HepG2 (cell line): Measurements from ENCODE around the gene CHST13. TPM values are rescaled to one million over a fixed set of nuclear protein-coding genes. Genes with fewer than 3 reads are reported as not detected.

Experiments used
- ATRX ChIP-seq: sonication (generic); formaldehyde crosslinking; IDR thresholded peaks from 2 replicates; pipeline ENCODE4 v1.4.0; 2020; ENCODE audit warnings: missing genetic modification reagents, borderline replicate concordance
- CEBPG ChIP-seq: IDR thresholded peaks from 2 replicates; pipeline ENCODE4 v1.6.1; 2016
- MTF1 ChIP-seq: sonication (generic); formaldehyde crosslinking; IDR thresholded peaks from 2 replicates; pipeline ENCODE4 v1.5.0; 2020; ENCODE audit warnings: missing genetic modification reagents
- NFE2L2 ChIP-seq: fragments of 150-350 bp; IDR thresholded peaks from 2 replicates; pipeline ENCODE4 v1.6.1; 2014; ENCODE audit warnings: low read length
- SP2 ChIP-seq: sonication (generic); formaldehyde crosslinking; IDR thresholded peaks from 2 replicates; pipeline ENCODE4 v1.5.1; 2020; ENCODE audit warnings: mild to moderate bottlenecking, missing genetic modification reagents
- ZFY ChIP-seq: sonication (generic); formaldehyde crosslinking; IDR thresholded peaks from 2 replicates; pipeline ENCODE4 v1.4.0; 2020; ENCODE audit warnings: missing genetic modification reagents
- ZNF3 ChIP-seq: IDR thresholded peaks from 2 replicates; pipeline ENCODE4 v1.7.0; 2017; ENCODE audit warnings: inconsistent platforms
- polyA plus RNA-seq, 8 experiments: library from polyadenylated mRNA; depleted of rRNA in 3 of 8; stranded (reverse) in 7 of 8; unstranded in 1 of 8; fragments of >200 nt; fragmentation: Illumina TruSeq in 4 of 8; extraction: Trizol in 4 of 8; gene quantifications; 2 replicates each; pipeline versions ENCODE4 v1.2.1 to v1.2.3, GENCODE V29; 2011 to 2016; ENCODE audit warnings: low read depth in 4 of 8, missing spikeins in 1 of 8, mixed read lengths in 1 of 8; ENCODE audit not compliant: insufficient read depth in 1 of 8
- total RNA-seq, 5 experiments: library from RNA; depleted of rRNA; stranded (reverse); fragments of >200 nt; fragmentation: Illumina TruSeq; extraction: Trizol; gene quantifications; 2 replicates each; pipeline ENCODE4 v1.2.3, GENCODE V29; 2016; ENCODE audit warnings: low read depth in 1 of 5
- TF ChIP-seq, protein P1 (sequence below): sonication (generic); formaldehyde crosslinking; IDR thresholded peaks from 2 replicates; pipeline ENCODE4 v1.9.0; 2021; ENCODE audit warnings: mild to moderate bottlenecking, missing genetic modification reagents
- TF ChIP-seq, protein P2 (sequence below): sonication (generic); formaldehyde crosslinking; IDR thresholded peaks from 2 replicates; pipeline ENCODE4 v1.9.0; 2022; ENCODE audit warnings: missing genetic modification reagents, mild to moderate bottlenecking, borderline replicate concordance
- TF ChIP-seq, protein P3 (sequence below): sonication (generic); formaldehyde crosslinking; IDR thresholded peaks from 2 replicates; pipeline ENCODE4 v1.5.0; 2020; ENCODE audit warnings: mild to moderate bottlenecking, missing genetic modification reagents, moderate library complexity
- TF ChIP-seq, protein P4 (sequence below): IDR thresholded peaks from 2 replicates; pipeline ENCODE4 v1.6.1; 2016; ENCODE audit warnings: missing genetic modification reagents, missing compliant biosample characterization
- TF ChIP-seq, protein P5 (sequence below): sonication (generic); formaldehyde crosslinking; IDR thresholded peaks from 2 replicates; pipeline ENCODE4 v1.4.0; 2020; ENCODE audit warnings: missing genetic modification reagents

Gene CHST13
- total and polyA plus RNA-seq, 2 of the 13 experiments (the other 11 are each of a cell fraction or from before 2014, with no cell fraction given), result 32.0 to 43.1 TPM

DNA sequence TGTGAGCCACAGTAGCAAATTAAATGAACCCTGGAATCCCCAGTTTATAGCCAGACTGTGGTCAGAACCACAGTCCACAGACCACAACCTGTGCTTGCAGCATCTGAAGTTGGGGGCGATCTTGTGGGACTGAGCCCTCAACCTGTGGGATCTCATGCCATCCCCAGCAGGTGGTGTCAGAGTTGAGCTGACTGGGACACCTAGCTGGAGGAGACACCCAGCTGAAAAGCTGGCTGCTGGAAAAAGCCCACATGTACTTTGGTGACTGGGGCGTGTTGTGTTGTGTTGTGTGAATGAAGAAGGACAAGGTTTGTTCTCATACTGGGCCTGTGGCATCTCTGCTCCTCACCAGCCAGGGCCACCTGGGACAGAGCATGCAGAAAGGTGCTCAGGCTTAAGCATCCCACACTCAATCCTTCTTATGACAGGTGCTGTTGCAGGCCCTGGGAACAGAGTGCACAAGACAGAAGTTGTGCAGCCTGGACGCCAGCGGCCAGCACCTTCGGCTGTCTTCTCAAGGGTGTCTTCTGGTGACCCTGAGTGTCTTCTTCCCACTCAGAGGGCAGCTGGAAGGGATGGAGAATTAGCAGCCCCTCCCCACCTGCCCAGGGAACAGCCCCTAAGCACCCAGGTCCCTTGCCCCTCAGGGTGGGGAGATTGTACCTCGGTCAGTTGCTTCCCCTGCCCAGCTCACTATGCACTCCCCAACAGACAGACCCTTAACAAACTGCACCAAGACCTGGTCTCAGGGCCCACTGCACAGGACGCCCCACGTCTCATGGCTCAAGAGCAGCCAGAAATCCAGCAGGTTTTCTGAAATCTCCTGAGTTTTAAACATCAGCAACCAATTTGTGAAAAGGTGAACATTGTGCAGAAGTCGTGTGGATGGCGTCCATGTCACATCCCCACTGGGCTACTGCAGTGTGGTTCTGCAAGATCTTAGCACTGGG is 4.2 kb upstream of the CHST13 start (continued):
- TF ChIP-seq, protein P1, sequence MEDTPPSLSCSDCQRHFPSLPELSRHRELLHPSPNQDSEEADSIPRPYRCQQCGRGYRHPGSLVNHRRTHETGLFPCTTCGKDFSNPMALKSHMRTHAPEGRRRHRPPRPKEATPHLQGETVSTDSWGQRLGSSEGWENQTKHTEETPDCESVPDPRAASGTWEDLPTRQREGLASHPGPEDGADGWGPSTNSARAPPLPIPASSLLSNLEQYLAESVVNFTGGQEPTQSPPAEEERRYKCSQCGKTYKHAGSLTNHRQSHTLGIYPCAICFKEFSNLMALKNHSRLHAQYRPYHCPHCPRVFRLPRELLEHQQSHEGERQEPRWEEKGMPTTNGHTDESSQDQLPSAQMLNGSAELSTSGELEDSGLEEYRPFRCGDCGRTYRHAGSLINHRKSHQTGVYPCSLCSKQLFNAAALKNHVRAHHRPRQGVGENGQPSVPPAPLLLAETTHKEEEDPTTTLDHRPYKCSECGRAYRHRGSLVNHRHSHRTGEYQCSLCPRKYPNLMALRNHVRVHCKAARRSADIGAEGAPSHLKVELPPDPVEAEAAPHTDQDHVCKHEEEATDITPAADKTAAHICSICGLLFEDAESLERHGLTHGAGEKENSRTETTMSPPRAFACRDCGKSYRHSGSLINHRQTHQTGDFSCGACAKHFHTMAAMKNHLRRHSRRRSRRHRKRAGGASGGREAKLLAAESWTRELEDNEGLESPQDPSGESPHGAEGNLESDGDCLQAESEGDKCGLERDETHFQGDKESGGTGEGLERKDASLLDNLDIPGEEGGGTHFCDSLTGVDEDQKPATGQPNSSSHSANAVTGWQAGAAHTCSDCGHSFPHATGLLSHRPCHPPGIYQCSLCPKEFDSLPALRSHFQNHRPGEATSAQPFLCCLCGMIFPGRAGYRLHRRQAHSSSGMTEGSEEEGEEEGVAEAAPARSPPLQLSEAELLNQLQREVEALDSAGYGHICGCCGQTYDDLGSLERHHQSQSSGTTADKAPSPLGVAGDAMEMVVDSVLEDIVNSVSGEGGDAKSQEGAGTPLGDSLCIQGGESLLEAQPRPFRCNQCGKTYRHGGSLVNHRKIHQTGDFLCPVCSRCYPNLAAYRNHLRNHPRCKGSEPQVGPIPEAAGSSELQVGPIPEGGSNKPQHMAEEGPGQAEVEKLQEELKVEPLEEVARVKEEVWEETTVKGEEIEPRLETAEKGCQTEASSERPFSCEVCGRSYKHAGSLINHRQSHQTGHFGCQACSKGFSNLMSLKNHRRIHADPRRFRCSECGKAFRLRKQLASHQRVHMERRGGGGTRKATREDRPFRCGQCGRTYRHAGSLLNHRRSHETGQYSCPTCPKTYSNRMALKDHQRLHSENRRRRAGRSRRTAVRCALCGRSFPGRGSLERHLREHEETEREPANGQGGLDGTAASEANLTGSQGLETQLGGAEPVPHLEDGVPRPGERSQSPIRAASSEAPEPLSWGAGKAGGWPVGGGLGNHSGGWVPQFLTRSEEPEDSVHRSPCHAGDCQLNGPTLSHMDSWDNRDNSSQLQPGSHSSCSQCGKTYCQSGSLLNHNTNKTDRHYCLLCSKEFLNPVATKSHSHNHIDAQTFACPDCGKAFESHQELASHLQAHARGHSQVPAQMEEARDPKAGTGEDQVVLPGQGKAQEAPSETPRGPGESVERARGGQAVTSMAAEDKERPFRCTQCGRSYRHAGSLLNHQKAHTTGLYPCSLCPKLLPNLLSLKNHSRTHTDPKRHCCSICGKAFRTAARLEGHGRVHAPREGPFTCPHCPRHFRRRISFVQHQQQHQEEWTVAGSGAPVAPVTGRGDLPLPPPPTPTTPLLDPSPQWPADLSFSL, result peak; percentile 47; the same call in 1 of the 2 replicates
- TF ChIP-seq MTF1 (CRISPR knock-in tag) (no peak), ZNF3 (no peak), ATRX (CRISPR knock-in tag) (no peak), NFE2L2 (no peak), CEBPG (CRISPR knock-in tag) (no peak), SP2 (CRISPR knock-in tag) (no peak), ZFY (no peak)
- TF ChIP-seq, protein P2, sequence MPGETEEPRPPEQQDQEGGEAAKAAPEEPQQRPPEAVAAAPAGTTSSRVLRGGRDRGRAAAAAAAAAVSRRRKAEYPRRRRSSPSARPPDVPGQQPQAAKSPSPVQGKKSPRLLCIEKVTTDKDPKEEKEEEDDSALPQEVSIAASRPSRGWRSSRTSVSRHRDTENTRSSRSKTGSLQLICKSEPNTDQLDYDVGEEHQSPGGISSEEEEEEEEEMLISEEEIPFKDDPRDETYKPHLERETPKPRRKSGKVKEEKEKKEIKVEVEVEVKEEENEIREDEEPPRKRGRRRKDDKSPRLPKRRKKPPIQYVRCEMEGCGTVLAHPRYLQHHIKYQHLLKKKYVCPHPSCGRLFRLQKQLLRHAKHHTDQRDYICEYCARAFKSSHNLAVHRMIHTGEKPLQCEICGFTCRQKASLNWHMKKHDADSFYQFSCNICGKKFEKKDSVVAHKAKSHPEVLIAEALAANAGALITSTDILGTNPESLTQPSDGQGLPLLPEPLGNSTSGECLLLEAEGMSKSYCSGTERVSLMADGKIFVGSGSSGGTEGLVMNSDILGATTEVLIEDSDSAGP, result 0 out of 2 replicates have a peak, but pooled peaks have one; percentile 26
- TF ChIP-seq, protein P3, sequence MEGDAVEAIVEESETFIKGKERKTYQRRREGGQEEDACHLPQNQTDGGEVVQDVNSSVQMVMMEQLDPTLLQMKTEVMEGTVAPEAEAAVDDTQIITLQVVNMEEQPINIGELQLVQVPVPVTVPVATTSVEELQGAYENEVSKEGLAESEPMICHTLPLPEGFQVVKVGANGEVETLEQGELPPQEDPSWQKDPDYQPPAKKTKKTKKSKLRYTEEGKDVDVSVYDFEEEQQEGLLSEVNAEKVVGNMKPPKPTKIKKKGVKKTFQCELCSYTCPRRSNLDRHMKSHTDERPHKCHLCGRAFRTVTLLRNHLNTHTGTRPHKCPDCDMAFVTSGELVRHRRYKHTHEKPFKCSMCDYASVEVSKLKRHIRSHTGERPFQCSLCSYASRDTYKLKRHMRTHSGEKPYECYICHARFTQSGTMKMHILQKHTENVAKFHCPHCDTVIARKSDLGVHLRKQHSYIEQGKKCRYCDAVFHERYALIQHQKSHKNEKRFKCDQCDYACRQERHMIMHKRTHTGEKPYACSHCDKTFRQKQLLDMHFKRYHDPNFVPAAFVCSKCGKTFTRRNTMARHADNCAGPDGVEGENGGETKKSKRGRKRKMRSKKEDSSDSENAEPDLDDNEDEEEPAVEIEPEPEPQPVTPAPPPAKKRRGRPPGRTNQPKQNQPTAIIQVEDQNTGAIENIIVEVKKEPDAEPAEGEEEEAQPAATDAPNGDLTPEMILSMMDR (CRISPR knock-in tag), result peak; percentile 53
- TF ChIP-seq, protein P4, sequence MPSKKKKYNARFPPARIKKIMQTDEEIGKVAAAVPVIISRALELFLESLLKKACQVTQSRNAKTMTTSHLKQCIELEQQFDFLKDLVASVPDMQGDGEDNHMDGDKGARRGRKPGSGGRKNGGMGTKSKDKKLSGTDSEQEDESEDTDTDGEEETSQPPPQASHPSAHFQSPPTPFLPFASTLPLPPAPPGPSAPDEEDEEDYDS (CRISPR knock-in tag), result no peak
- TF ChIP-seq, protein P5, sequence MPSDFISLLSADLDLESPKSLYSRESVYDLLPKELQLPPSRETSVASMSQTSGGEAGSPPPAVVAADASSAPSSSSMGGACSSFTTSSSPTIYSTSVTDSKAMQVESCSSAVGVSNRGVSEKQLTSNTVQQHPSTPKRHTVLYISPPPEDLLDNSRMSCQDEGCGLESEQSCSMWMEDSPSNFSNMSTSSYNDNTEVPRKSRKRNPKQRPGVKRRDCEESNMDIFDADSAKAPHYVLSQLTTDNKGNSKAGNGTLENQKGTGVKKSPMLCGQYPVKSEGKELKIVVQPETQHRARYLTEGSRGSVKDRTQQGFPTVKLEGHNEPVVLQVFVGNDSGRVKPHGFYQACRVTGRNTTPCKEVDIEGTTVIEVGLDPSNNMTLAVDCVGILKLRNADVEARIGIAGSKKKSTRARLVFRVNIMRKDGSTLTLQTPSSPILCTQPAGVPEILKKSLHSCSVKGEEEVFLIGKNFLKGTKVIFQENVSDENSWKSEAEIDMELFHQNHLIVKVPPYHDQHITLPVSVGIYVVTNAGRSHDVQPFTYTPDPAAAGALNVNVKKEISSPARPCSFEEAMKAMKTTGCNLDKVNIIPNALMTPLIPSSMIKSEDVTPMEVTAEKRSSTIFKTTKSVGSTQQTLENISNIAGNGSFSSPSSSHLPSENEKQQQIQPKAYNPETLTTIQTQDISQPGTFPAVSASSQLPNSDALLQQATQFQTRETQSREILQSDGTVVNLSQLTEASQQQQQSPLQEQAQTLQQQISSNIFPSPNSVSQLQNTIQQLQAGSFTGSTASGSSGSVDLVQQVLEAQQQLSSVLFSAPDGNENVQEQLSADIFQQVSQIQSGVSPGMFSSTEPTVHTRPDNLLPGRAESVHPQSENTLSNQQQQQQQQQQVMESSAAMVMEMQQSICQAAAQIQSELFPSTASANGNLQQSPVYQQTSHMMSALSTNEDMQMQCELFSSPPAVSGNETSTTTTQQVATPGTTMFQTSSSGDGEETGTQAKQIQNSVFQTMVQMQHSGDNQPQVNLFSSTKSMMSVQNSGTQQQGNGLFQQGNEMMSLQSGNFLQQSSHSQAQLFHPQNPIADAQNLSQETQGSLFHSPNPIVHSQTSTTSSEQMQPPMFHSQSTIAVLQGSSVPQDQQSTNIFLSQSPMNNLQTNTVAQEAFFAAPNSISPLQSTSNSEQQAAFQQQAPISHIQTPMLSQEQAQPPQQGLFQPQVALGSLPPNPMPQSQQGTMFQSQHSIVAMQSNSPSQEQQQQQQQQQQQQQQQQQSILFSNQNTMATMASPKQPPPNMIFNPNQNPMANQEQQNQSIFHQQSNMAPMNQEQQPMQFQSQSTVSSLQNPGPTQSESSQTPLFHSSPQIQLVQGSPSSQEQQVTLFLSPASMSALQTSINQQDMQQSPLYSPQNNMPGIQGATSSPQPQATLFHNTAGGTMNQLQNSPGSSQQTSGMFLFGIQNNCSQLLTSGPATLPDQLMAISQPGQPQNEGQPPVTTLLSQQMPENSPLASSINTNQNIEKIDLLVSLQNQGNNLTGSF (CRISPR knock-in tag), result no peak; the same call in 1 of the 2 replicates
